ENCODE results near the gene SLC7A4. TPM values are rescaled to one million over a fixed set of nuclear protein-coding genes. Genes with fewer than 3 reads are reported as not detected.

The SLC7A4 gene
- total and polyA plus RNA-seq, 2 of the 8 experiments (the other 6 are each of a cell fraction or from before 2014, with no cell fraction given): 0.92 TPM; not detected in 1

- TF ChIP-seq PHF8 (conservative IDR thresholded peaks at IDR 0.05; ENCODE audit: low read depth, low read length): no peak
- no peak for TF ChIP-seq USF2 (IDR thresholded peaks at IDR 0.05; ENCODE audit: low read length)
- TF ChIP-seq HDAC2 (IDR thresholded peaks at IDR 0.05; ENCODE audit: borderline replicate concordance in 1 of 2, low read depth in 2 of 2, low read length in 2 of 2): no peak
- TF ChIP-seq MAFK (IDR thresholded peaks at IDR 0.05; ENCODE audit: low read depth, low read length): no peak
Measured at GRCh38 chr22:21025763-21026755, 6.3 kb downstream of the SLC7A4 start (continued).

All from H1 (cell line).